ENCODE results near the gene MRPS9.

The MRPS9 gene

DNA sequence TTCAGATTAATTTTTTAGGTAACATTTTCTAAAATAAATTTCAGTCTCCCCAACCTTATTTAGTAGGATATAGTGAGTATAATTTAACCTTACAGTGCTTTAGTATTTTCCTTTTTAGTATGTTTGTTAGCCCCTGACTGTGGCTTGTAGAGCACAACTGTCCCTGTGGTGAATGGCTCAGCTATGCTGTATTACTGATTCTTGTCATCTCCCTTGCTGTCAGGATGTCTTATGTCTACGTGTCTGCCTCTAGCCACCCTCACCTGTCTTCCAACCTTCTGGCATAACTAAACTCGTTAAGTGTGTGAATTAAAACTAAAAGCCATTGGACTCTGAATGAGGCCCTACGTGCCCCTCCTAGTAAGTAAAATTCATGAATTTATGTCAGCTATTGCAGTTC lies 18.4 kb downstream of the MRPS9 start:
- no peak overlapping the region for H3K4me3 ChIP-seq (ENCODE audit: low read depth, low read length)

DNA sequence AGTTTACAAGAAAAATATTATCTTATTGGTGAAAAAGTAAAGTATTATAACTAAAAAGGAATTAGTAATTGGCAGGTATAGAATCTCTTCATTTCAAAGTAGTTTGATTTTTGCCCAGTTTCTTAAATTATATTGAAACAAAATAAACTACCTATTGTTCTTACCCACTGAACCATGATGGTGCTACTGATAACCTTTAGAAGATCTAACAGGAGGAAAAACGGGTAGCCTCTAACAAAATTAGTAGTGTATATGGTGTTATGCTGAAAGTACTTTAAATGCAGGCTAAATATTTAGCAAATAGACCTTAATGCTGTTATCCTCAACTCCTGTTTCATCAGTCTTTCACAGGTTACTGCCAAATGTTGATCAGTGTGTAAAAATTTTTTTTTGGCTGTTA lies 19.1 kb downstream of the MRPS9 start:
- no peak overlapping the region for H3K9ac ChIP-seq (ENCODE audit: low read depth, low read length)

More for the DNA sequence above, 18.4 kb downstream of the MRPS9 start:
- no peak overlapping the region for H3K27ac ChIP-seq (ENCODE audit: low read depth, low read length)
- no peaks in the 10 kb centered on the region for H3K27me3 ChIP-seq (ENCODE audit: control insufficient read depth, insufficient read depth, low read length)
- H3K4me1 ChIP-seq (ENCODE audit: control insufficient read depth, insufficient read depth, low read length) = no peaks in the 10 kb centered on the region
- H3K36me3 ChIP-seq (ENCODE audit: control insufficient read depth, insufficient read depth, low read length) = peaks cover 13% of the 10 kb centered on the region
- no peak overlapping the region for H3K9ac ChIP-seq (ENCODE audit: low read depth, low read length)
- H3K9me3 ChIP-seq (ENCODE audit: control insufficient read depth, insufficient read depth, low read length) = 0 out of 2 replicates have a peak, but pooled peaks cover 1% of the 10 kb centered on the region

DNA sequence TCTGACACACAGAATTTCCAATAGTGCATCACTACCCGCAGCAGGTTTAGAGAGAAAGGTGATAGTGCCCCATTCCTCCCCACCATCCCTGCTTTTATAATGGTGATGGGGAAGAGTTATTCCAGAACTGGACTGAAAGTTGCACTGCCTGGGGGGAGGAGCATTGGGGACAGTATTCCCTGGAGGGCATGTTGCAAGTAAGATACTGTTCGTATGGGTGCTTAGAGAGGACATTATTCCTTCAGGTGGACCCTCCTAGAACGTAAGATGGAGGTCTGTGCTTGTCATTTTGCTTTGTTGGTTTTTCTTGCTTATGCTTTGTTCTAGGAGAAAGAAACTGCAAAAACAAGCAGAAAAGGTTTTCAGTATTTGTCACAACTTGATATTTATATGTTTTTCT lies 23.7 kb downstream of the MRPS9 start:
- Histone ChIP-seq H3K4me1 (ENCODE audit: control insufficient read depth, insufficient read depth, low read length) (peaks cover 27% of the 10 kb centered on the region), H3K27ac (ENCODE audit: low read depth, low read length) (no peak overlapping the region), H3K9me3 (ENCODE audit: control insufficient read depth, insufficient read depth, low read length) (no peaks in the 10 kb centered on the region), H3K4me3 (ENCODE audit: low read depth, low read length) (no peak overlapping the region), H3K27me3 (ENCODE audit: control insufficient read depth, insufficient read depth, low read length) (no peaks in the 10 kb centered on the region), H3K9ac (ENCODE audit: low read depth, low read length) (no peak overlapping the region), H3K36me3 (ENCODE audit: control insufficient read depth, insufficient read depth, low read length) (peaks cover 6% of the 10 kb centered on the region; the same call in 1 of the 2 replicates)

More for the DNA sequence above, 19.1 kb downstream of the MRPS9 start:
- no peak overlapping the region for H3K27ac ChIP-seq (ENCODE audit: low read depth, low read length)
- H3K4me1 ChIP-seq (ENCODE audit: control insufficient read depth, insufficient read depth, low read length) = no peaks in the 10 kb centered on the region
- no peaks in the 10 kb centered on the region for H3K9me3 ChIP-seq (ENCODE audit: control insufficient read depth, insufficient read depth, low read length)
- peaks cover 8% of the 10 kb centered on the region; the same call in 1 of the 2 replicates for H3K36me3 ChIP-seq (ENCODE audit: control insufficient read depth, insufficient read depth, low read length)
- no peaks in the 10 kb centered on the region for H3K27me3 ChIP-seq (ENCODE audit: control insufficient read depth, insufficient read depth, low read length)
- H3K4me3 ChIP-seq (ENCODE audit: low read depth, low read length) = no peak overlapping the region

DNA sequence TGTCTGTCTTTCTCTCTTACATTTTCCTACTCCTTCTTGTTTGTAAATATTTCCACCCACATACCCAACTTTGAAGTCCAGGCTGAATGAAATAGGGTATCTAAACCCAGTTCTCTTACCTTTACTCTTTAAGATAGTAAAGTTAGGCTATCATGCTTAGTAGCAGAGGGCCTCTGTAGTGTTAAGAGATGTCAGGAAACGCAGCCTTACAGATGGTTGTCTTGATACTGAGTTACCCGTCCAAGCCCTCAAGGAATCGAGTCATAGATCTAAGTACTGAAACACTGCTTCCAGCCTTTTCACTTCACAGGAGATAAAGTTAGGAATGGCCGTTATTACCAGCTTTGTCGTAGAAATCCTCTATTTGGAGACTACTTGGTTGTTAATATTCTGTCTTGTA lies 24.3 kb downstream of the MRPS9 start:
- Histone ChIP-seq H3K27me3 (ENCODE audit: control insufficient read depth, insufficient read depth, low read length) (no peaks in the 10 kb centered on the region), H3K27ac (ENCODE audit: low read depth, low read length) (no peak overlapping the region), H3K9me3 (ENCODE audit: control insufficient read depth, insufficient read depth, low read length) (no peaks in the 10 kb centered on the region), H3K9ac (ENCODE audit: low read depth, low read length) (no peak overlapping the region), H3K4me1 (ENCODE audit: control insufficient read depth, insufficient read depth, low read length) (peaks cover 29% of the 10 kb centered on the region), H3K4me3 (ENCODE audit: low read depth, low read length) (no peak overlapping the region), H3K36me3 (ENCODE audit: control insufficient read depth, insufficient read depth, low read length) (peaks cover 6% of the 10 kb centered on the region; the same call in 1 of the 2 replicates)

DNA sequence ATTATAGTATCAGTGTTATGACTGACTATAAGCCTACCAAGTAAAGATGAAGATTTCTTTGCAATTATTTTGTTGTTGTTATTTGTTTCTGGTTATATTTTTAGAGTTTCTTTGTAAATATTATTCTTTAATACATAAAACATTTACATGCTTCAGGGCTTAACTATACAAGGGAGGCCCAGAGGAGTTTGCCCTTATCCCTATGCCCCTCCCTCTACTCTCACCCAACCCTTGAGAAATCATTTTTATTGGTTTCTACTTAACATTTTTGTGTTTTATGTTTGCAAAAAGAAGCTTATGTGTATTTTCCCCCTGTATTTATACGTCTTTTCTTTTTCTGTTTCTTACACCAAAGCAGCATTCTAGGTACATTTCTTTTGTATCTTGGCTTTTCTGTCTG lies 30.5 kb downstream of the MRPS9 start:
- no peaks in the 10 kb centered on the region for H3K27me3 ChIP-seq (ENCODE audit: control insufficient read depth, insufficient read depth, low read length)
- no peak overlapping the region for H3K9ac ChIP-seq (ENCODE audit: low read depth, low read length)
- H3K9me3 ChIP-seq (ENCODE audit: control insufficient read depth, insufficient read depth, low read length) = no peaks in the 10 kb centered on the region
- 0 out of 2 replicates have a peak, but pooled peaks cover 5% of the 10 kb centered on the region for H3K36me3 ChIP-seq (ENCODE audit: control insufficient read depth, insufficient read depth, low read length)
- H3K4me1 ChIP-seq (ENCODE audit: control insufficient read depth, insufficient read depth, low read length) = peaks cover 45% of the 10 kb centered on the region
- no peak overlapping the region for H3K27ac ChIP-seq (ENCODE audit: low read depth, low read length)
- no peak overlapping the region for H3K4me3 ChIP-seq (ENCODE audit: low read depth, low read length)

DNA sequence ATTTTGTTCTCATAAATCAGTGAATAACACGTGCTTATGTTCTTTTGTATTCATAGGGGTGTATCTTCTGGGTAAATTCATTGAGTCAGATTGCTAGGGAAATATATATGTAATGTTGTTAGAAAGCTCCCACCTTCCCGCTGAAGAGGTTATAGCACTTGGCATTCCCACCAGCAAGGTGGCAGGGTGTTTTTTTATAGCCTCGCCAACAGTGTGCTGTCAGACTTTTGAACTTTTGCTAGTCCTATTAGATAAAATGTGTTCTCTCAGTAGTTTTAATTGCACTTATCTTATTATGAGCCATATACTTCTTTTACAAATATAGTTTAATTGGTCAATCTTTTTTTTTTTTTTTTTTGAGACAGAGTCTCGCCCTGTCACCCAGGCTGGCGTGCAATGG lies 31.0 kb downstream of the MRPS9 start:
- H3K9ac ChIP-seq (ENCODE audit: low read depth, low read length) = no peak overlapping the region
- no peaks in the 10 kb centered on the region for H3K9me3 ChIP-seq (ENCODE audit: control insufficient read depth, insufficient read depth, low read length)
- no peak overlapping the region for H3K27ac ChIP-seq (ENCODE audit: low read depth, low read length)
- H3K4me1 ChIP-seq (ENCODE audit: control insufficient read depth, insufficient read depth, low read length) = peaks cover 48% of the 10 kb centered on the region
- H3K36me3 ChIP-seq (ENCODE audit: control insufficient read depth, insufficient read depth, low read length) = 0 out of 2 replicates have a peak, but pooled peaks cover 5% of the 10 kb centered on the region
- no peaks in the 10 kb centered on the region for H3K27me3 ChIP-seq (ENCODE audit: control insufficient read depth, insufficient read depth, low read length)
- H3K4me3 ChIP-seq (ENCODE audit: low read depth, low read length) = no peak overlapping the region

DNA sequence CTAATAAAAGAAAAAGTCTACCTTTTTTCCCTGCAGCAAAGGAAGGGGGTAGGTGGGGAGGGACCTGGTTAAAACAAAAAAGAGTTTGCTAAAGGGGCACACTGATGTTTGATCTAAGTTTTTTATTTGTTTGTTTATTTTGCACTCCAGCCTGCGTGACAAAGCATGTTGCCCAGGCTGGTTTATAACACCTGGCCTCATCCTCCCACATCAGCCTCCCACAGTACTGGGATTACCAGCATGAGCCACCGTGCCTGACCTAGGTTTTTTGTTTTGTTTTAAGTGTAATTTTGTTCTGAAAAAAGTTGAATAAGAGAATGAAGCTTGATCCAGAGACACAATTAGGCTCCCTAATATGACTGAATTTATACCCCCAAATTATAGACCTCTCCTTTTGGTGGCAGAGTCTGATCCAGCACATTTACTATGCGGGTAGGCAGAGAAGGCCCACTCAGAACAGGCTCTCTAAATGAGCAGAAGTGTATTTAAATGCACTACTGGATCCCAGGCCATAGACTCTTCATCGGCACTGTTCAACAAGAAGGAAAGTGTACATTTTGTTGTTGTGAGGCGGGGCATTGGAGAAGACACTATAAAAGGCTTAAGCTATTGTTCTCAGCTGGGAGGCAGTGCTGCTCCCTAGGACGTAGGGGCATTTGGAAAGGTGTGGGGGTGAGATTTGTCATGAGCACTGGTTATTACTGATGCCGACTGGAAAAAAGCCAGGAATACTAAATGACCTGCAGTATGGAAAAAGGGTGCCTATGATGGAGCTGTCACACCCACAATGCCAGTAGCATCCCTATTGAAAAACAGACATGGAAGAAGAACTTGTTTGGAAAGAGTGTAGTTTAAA lies 32.4 kb downstream of the MRPS9 start:
- Histone ChIP-seq H3K4me1 (ENCODE audit: control insufficient read depth, insufficient read depth, low read length) (peaks cover 47% of the 10 kb centered on the region), H3K9me3 (ENCODE audit: control insufficient read depth, insufficient read depth, low read length) (no peaks in the 10 kb centered on the region), H3K4me3 (ENCODE audit: low read depth, low read length) (no peak overlapping the region)

DNA sequence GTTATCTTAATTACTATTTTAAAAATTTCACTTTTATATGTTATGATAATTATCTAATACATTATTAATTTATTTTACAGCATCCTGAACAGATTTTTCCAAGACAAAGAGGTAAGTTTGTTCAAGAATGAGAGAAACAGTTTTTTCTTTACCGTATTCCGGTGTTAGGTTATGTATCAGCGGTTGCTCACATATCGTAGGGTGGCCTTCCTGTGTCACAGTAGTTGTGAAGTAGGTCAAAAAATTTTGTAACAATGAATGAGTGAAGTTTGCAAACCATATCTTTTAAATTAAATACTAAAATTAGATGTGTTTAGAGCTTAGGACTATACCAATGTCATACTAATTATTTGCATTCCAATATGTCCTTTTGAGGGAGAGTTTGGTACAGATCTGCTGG lies 33.5 kb downstream of the MRPS9 start:
- H3K36me3 ChIP-seq (ENCODE audit: control insufficient read depth, insufficient read depth, low read length) = 0 out of 2 replicates have a peak, but pooled peaks cover 5% of the 10 kb centered on the region
- no peak overlapping the region for H3K27ac ChIP-seq (ENCODE audit: low read depth, low read length)
- no peak overlapping the region for H3K4me3 ChIP-seq (ENCODE audit: low read depth, low read length)
- H3K4me1 ChIP-seq (ENCODE audit: control insufficient read depth, insufficient read depth, low read length) = peaks cover 37% of the 10 kb centered on the region
- no peak overlapping the region for H3K9ac ChIP-seq (ENCODE audit: low read depth, low read length)
- H3K27me3 ChIP-seq (ENCODE audit: control insufficient read depth, insufficient read depth, low read length) = no peaks in the 10 kb centered on the region
- H3K9me3 ChIP-seq (ENCODE audit: control insufficient read depth, insufficient read depth, low read length) = no peaks in the 10 kb centered on the region

More for the DNA sequence above, 32.4 kb downstream of the MRPS9 start:
- no peaks in the 10 kb centered on the region for H3K27me3 ChIP-seq (ENCODE audit: control insufficient read depth, insufficient read depth, low read length)
- H3K27ac ChIP-seq (ENCODE audit: low read depth, low read length) = no peak overlapping the region
- H3K9ac ChIP-seq (ENCODE audit: low read depth, low read length) = no peak overlapping the region
- 0 out of 2 replicates have a peak, but pooled peaks cover 5% of the 10 kb centered on the region for H3K36me3 ChIP-seq (ENCODE audit: control insufficient read depth, insufficient read depth, low read length)

DNA sequence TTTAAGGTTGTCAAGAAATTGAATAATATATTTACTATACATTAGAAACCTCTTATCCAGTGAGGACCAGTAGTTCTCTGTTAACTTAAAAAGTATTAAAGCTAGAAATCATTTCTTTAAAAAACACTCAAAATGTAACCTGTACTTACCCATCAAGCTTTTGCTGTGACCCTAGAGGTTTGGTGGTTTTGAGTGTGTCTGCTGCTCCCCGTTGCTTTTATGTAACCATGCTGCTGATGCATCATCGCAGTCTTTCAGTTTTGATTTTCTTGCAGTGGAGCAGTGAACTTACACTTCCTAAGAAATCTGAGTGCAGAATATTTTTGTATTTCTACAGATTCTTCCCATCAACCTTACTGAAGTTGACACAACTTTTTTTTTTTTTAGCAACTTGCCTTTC lies 34.2 kb downstream of the MRPS9 start:
- Histone ChIP-seq H3K4me1 (ENCODE audit: control insufficient read depth, insufficient read depth, low read length) (peaks cover 34% of the 10 kb centered on the region), H3K4me3 (ENCODE audit: low read depth, low read length) (no peak overlapping the region), H3K27ac (ENCODE audit: low read depth, low read length) (no peak overlapping the region)

DNA sequence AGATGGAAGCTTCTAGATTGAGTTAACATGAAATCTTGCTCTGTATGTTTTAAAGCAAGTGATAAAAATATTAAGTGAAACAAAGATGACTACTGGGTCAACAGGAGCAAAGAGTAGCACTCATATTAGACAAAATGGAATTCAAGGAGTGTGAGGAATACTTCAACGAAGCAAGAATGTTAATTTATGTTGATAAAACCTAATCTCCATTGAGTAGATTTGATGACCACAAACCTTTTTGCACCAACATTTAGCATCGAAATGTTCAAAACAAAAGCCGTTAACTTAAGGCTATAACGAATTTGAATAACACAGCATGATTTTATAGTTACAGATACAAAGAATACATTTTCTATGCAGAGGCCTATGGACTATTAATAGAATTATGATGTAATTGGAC lies 35.7 kb downstream of the MRPS9 start:
- Histone ChIP-seq H3K9ac (ENCODE audit: low read depth, low read length) (no peak overlapping the region), H3K4me3 (ENCODE audit: low read depth, low read length) (no peak overlapping the region), H3K27me3 (ENCODE audit: control insufficient read depth, insufficient read depth, low read length) (no peaks in the 10 kb centered on the region), H3K4me1 (ENCODE audit: control insufficient read depth, insufficient read depth, low read length) (peaks cover 39% of the 10 kb centered on the region), H3K9me3 (ENCODE audit: control insufficient read depth, insufficient read depth, low read length) (no peaks in the 10 kb centered on the region), H3K36me3 (ENCODE audit: control insufficient read depth, insufficient read depth, low read length) (0 out of 2 replicates have a peak, but pooled peaks cover 5% of the 10 kb centered on the region), H3K27ac (ENCODE audit: low read depth, low read length) (no peak overlapping the region)

More for the DNA sequence above, 34.2 kb downstream of the MRPS9 start:
- Histone ChIP-seq H3K27me3 (ENCODE audit: control insufficient read depth, insufficient read depth, low read length) (no peaks in the 10 kb centered on the region), H3K9ac (ENCODE audit: low read depth, low read length) (no peak overlapping the region), H3K36me3 (ENCODE audit: control insufficient read depth, insufficient read depth, low read length) (0 out of 2 replicates have a peak, but pooled peaks cover 5% of the 10 kb centered on the region), H3K9me3 (ENCODE audit: control insufficient read depth, insufficient read depth, low read length) (no peaks in the 10 kb centered on the region)

DNA sequence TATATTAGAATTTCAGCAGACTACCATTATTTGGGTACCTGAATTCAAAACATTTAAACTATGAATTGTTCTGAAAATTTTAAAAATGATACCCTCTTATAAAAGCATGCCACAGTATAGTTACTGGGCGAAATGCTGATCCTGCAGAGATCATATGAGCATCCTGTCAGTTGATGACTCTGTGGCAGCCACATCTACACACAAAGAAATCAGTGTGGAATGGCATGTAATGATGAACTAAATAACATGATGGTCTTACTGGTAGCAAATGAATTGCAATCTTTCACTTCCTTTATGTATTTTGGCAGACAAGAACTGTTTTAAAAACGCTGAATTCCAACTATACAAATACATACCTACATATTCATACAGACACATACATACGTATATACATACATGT lies 38.3 kb downstream of the MRPS9 start:
- H3K9ac ChIP-seq (ENCODE audit: low read depth, low read length) = no peak overlapping the region
- H3K4me3 ChIP-seq (ENCODE audit: low read depth, low read length) = no peak overlapping the region
- no peaks in the 10 kb centered on the region for H3K9me3 ChIP-seq (ENCODE audit: control insufficient read depth, insufficient read depth, low read length)
- H3K4me1 ChIP-seq (ENCODE audit: control insufficient read depth, insufficient read depth, low read length) = peaks cover 57% of the 10 kb centered on the region
- H3K36me3 ChIP-seq (ENCODE audit: control insufficient read depth, insufficient read depth, low read length) = peaks cover 8% of the 10 kb centered on the region; the same call in 1 of the 2 replicates
- H3K27me3 ChIP-seq (ENCODE audit: control insufficient read depth, insufficient read depth, low read length) = no peaks in the 10 kb centered on the region
- no peak overlapping the region for H3K27ac ChIP-seq (ENCODE audit: low read depth, low read length)

All from HUES48 (cell line).